Right kidney (tissue), 1 donor: Measurements from ENCODE around the gene C10orf53.

ENCODE experiments used
- DNase-seq: peaks from one replicate; pipeline ENCODE4 v3.0.0-alpha.2; 2016

C10orf53 gene

DNA sequence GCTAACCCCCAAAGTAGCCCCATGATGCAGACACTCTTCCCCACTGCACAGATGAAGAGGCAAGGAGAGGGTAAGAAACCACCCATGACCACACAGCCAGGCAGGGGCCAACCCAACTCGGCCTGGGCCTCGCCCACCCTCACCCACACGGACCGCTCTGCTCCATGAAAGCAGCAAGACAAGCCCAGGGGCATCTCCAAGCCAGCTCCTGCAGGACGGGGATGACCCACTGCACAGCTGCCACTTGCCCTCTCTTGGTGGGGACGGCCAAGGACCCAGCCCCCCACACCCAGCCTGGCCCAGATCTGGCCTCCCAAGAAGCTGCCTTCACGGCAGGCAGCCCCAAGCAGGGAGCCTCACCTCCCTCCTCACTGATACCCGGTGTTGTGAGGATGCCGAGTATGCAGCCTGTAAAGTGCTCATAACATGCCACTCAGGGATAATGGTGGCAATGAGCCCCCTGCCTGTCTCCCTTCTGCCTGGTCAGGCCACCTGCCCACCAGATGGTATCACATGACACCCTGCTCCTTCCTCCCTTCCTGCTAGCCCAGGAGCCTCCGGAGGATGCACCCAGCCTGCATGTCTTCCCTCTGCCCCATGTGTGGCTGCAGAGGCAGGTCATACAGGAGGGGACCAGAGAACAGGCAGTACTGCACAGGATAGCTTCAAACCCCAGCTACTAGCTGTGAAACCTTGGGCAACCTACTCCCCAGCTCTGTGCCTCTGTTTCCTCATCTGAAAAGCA lies 59.3 kb downstream of the C10orf53 start:
- no peak for DNase-seq

DNA sequence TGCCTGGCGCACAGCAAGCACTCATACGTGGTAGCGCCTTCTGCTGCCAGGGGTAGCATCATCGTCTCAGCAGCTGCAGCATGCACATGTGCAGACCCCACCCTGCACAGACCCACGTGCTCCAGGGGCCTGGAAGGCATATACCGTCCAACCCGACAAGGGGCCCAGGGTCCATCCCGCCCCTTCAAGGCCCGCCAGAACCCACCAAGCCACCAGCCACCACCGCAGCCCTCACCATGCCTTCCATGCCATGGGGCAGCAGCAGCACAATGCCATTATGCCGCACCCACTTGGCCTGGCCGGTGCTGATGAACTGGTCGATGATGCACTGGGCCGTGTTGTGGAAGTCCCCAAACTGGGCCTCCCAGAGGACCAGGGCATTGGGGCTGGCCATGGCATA lies 60.0 kb downstream of the C10orf53 start:
- DNase-seq = no peak

DNA sequence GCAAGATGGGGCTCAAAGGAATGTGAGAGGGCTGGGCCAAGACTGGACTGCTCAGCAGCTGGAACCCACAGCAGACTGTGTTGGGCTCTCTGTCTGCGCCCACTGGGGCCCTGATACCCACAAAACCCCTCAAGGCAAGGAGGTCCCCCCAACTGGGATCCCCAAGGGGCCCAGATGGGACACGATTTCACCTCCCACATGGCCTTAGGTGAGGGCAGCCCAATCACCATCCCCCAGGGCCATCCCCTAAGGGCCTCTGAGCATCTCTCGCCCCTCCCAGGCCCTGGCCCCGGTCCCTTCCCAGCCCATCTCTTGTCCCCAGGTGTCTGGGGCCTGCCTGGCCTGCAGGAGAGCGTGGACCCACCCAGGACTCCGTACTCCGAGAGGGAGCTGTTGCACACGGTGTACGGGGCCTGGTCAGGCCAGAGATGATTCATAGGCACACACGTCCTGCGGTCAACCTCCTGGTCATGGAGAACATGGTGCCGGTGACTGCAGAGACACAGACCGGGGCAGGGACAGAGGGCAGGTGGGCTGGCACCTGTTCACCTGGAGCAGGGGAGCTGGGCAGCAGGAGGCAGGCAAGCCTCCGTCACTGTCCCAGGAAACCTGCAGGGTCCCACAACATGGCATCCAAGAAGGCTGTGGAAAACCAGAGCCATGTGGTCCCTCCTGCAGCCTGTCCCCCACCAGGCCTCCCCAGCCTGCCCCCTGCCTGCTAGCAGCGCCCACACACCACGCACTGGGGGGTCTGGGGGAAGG lies 61.1 kb downstream of the C10orf53 start:
- no peak for DNase-seq

DNA sequence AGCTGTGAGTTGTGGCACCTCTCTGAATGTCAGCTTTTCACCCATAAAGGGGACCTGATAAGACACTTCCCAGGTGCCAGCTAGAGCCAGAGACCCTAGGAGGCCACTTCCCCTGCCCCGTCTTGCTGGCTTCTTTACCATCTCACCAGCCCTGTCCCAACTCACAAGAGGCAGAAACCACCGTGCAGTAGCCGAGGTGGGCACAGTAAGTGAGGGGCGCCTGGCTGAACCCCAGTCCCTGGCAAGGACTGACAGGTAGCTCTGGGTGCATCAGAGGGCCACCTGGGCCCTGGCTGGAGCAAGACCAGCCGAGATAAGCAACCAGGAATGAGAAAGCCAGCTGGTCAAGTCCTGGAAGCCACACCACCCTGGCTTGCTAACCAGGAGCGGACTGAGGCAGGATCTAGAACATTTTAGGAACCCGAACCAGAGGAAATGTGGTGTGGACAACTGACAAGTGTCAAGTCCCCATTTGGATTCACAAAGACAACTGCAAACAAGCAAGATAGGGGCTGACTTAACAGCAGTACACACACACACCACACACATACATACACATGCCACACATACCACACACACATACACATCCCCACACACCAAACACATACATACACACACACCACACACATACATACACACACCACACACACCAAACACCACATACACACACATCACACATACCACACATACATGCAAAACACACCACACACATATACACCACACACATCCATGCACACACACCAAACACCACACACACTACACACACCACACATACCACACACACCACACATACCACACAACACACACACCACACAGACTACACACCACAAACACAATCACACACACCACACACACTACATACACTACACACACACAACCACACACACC lies 61.9 kb downstream of the C10orf53 start:
- no peak for DNase-seq

DNA sequence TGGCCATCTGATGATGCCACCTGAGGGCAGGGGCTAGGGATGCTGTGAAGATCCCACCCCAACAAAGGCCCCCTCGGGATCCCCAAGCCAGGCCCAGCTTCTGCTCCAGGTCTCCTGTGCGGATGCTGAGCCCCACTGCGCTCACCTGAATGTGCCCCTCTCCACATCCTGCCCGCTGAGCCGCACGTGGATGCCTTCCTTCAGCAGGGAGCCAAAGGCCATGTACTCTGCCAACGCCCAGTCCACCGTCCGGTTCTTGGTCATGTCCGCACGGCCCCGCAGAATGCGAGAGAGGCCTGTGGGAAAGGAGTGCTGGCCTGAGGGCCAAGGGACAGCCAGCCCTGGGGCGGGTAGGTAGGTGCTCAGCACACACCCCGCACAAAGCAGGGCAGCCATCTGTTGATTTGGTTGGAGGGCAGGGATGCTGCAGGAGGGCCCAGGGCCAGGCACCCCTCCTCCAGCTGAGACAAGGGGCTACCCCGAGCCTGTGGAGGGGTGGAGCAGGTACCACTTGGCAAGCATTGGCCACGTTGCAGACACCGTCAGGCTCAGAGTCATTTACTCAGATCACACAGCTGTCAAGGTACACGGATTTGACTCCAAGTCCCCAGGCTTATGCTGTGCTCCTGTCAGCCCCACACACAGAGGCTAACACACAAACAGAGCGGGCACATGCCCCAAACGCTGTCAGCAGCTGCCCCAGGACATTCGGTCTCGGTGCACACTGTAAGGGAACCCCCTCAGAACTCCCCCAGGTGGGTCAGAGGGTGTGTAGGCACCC lies 63.4 kb downstream of the C10orf53 start:
- DNase-seq = no peak

DNA sequence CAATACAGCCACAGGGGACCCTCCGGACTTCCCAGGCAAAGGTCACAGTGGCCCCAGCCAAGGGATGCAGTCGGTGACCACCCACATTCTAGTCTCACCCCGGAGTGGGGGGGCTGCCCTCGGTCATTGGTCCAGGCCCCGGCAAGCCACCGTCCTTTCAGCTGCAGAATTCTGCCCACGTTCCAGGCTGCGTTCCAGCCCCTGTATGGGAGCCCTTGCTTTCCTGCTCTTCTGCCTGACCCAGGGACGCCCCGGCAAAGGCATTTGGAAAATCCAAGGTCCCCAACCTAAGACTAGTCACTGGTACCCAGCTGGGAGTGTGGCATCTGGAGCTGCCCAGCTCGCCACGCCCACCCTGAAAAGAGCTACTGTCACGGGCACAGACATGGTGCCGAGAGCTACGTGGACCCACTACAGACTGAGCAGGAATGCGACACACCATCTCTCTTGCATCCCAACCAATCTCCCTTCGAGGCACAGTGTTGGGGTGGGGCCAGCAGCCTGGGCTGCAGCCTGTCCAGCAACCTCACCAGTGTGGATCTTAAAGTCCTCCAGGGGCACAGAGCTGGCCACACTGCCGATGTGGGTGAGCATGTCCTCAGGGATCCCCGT lies 64.1 kb downstream of the C10orf53 start:
- no peak for DNase-seq

DNA sequence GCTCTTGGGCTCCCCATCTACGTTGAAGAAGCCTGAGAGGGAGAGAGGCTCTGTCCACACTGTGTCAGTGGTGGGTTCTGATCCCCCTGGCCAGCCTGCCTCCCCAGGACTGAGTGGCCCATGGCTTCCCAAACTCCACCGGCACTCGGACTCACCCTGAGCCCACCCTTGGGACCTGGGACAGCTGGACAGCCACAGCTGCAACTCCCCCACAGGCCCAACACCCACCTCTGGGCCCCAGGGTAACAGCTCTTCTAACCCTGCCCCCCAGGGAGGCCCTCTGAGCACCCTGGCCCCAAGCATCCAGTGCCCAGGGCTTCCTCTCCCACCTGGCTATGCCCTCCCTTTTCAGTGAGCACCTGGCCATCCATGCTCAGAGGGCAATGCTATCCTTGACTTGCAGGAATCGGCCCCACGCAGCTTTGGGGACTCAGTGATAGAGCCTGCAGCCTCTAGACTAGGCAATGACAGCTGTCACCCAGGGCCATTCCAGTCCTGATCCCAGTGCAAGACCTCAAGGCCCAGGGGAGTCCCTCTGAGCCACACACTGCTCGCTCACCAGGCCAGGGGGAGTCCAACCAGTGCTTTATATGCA lies 64.7 kb downstream of the C10orf53 start:
- no peak for DNase-seq

DNA sequence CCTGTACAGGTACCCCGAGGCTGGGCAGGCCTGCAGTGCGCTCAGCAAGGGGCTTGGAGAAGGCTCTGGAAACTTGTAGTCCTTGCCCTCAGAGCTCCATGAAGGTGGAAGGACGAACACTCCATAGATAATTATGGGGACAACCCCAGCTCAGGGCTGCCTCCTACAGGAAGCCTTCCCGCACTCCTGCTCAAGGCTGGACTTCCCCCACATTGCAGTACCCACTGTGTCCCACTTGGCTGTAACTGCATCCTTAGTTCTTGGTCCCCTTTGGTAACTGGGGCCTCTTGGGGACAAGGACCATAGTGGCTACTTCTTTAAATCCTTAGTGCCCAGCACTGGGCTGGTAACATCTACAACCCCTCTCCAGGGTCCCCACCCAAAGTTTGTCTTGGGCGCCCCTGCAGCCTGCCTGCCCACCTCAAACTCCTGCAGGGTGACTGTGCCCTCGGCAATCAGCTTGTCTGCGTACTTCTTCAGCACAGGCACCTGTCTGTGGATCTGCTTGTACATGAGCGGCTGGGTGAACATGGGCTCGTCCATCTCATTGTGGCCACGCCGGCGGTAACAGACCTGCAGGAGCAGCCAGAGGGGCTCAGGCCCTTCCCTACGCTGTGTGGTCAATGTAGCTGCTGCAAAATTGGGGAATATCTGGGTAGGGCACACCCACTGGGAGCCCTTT lies 65.6 kb downstream of the C10orf53 start:
- DNase-seq = no peak

DNA sequence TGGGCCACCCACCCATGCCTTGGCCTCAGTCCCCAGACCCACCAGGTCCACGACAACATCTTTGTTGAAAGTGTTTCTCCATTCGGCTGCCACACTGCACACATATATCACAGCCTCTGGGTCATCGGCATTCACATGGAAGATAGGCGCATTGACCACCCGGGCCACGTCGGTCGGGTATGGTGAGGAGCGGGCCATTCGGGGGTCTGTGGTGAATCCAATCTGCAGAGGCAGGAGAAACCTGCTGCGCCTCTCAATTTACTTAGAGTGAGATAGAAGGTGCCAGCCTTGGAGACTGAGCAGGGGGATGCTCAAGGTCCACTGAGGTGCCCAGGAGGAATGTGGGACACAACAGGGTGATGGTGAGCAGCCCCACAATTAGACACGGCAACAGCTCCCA lies 66.3 kb downstream of the C10orf53 start:
- DNase-seq = no peak

DNA sequence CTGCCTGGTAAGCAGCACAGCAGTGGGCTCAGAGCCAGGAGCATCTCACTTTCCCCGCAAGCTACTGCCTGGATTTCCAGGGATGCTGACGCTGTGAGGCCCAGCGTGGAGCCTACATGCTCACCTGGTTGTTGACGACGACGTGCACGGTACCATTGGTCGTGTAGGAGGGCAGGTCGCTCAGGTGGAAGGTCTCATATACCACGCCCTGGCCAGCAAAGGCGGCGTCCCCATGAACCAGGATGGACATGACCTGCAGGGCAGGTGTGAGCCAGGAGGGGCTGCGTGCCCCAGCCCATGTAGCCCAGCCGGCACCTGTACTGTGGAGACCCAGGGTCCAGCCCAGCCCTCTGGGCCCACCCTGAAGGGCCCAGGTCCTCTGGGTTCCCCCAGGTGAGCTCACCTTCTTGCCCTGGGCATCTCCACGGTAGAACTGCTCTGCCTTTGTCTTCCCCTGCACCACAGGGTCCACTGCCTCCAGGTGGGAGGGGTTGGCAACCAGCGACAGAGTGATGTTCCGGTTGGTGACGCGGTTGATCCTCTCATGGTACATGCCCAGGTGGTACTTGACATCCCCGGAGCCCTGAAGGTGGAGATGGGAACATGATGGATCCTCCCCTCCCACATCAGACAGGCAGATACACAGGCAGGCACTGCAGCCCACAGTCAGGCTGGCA lies 67.3 kb downstream of the C10orf53 start:
- no peak for DNase-seq
